Lung (tissue), 12 donors: ENCODE data around the gene CATSPERD. TPM values are rescaled to one million over a fixed set of nuclear protein-coding genes. Genes with fewer than 3 reads are reported as not detected.

Source experiments
- ATAC-seq: fragments of 200-7000 bp; cut with Tn5 transposase; one replicate; pipeline ENCODE4 v1.9.1; 2020; ENCODE audit warnings: moderate number of reproducible peaks; ENCODE audit not compliant: insufficient read depth, low FRiP score
- DNase-seq, 3 donors: peaks; one replicate each; pipeline ENCODE4 v3.0.0-alpha.2; 2013 to 2017
- H3K27ac ChIP-seq, 2 donors: one replicate each; pipeline ENCODE4 v1.5.1; 2013; ENCODE audit warnings: mild to moderate bottlenecking in 2 of 2, moderate library complexity in 2 of 2, control low read depth in 1 of 2, inconsistent platforms in 1 of 2, low read depth in 1 of 2, low read length in 1 of 2
- H3K27me3 ChIP-seq, 3 donors: one replicate each; pipeline ENCODE4 v1.5.1; 2013; ENCODE audit warnings: low read length in 2 of 3; ENCODE audit not compliant: control insufficient read depth in 3 of 3, insufficient read depth in 3 of 3
- H3K36me3 ChIP-seq, 4 donors: one replicate each; pipeline ENCODE4 v1.5.1; 2013; ENCODE audit warnings: low read length in 4 of 4, mild to moderate bottlenecking in 1 of 4, moderate library complexity in 1 of 4; ENCODE audit not compliant: control insufficient read depth in 4 of 4, insufficient read depth in 4 of 4
- H3K4me1 ChIP-seq, 5 donors: one replicate each; pipeline ENCODE4 v1.5.1; 2013; ENCODE audit warnings: low read length in 5 of 5, mild to moderate bottlenecking in 2 of 5, moderate library complexity in 1 of 5; ENCODE audit not compliant: control insufficient read depth in 5 of 5, insufficient read depth in 5 of 5
- H3K4me3 ChIP-seq: one replicate; pipeline ENCODE4 v1.5.1; 2013; ENCODE audit warnings: mild to moderate bottlenecking, control low read depth, moderate library complexity
- H3K9ac ChIP-seq, 2 donors: one replicate each; pipeline ENCODE4 v1.5.1; 2013; ENCODE audit warnings: low read length in 2 of 2, control low read depth in 1 of 2; ENCODE audit not compliant: insufficient read depth in 1 of 2
- H3K9me3 ChIP-seq, 4 donors: one replicate each; pipeline ENCODE4 v1.5.1; 2013; ENCODE audit warnings: low read length in 3 of 4, mild to moderate bottlenecking in 1 of 4, moderate library complexity in 1 of 4; ENCODE audit not compliant: control insufficient read depth in 4 of 4, insufficient read depth in 3 of 4
- CTCF ChIP-seq: IDR thresholded peaks from 2 replicates; pipeline ENCODE4 v1.5.1; 2012; ENCODE audit warnings: mild to moderate bottlenecking; ENCODE audit errors: control extremely low read depth, extremely low read depth
- WGBS, 2 donors: extraction: QIAGEN DNeasy Blood & Tissue Kit; methylation state at CpG; one replicate each; pipeline ENCODE4 v1.1.7; 2013; 5-methylcytosine and 5-hydroxymethylcytosine counted together
- polyA plus RNA-seq, 2 donors: library from polyadenylated mRNA; stranded (reverse); fragments of 200-250 nt; gene quantifications; one replicate each; pipeline ENCODE4 v1.2.1, GENCODE V29; 2013
- total RNA-seq, 2 donors: library from RNA; depleted of rRNA in 1 of 2; stranded (reverse); fragments of >200 nt in 1 of 2; gene quantifications; one replicate each; pipeline ENCODE4 v1.2.1, GENCODE V29; 2014 to 2021
- donor health status: control.
- donor health status: control.
- donor health status: Bipolar disorder and iron deficiency.
- donor health status: healthy.
- donor health status: DM: yes; HTN: yes; CAD: no.

The CATSPERD gene
- total and polyA plus RNA-seq, 4 donors, result 8.2 to 11.3 (median 9.2) TPM

- DNase-seq (peak; percentile 94 to 96 (median 96)), ATAC-seq (peak; percentile 83)
- no peak for TF ChIP-seq CTCF
- H3K4me1 ChIP-seq, result peaks cover 0 to 16% (median 0%) of the 10 kb centered on the region in 5 donors
- 1% methylated on average over 77 to 91 of the region's 91 CpGs for WGBS, 2 donors
- peaks cover 0 to 4% (median 0%) of the 10 kb centered on the region in 3 donors for H3K27me3 ChIP-seq
- peaks cover 0 to 2% (median 0%) of the 10 kb centered on the region in 4 donors for H3K9me3 ChIP-seq
- peak overlapping the region; percentile 47 for H3K4me3 ChIP-seq
- peak overlapping the region; percentile 85 to 89 for H3K27ac ChIP-seq
- peak overlapping the region; percentile 37 to 93 for H3K9ac ChIP-seq
- H3K36me3 ChIP-seq, result no peaks in the 10 kb centered on the region
Observed at GRCh38 chr19:5827891-5828660, 107.6 kb downstream of the CATSPERD start.

Other genes starting within 250 kb of the CATSPERD start
- gene TINCR, start 152.7 kb upstream of the CATSPERD start, total RNA-seq, result 1 to 10 TPM; 1.8 to 2.0 TPM
- gene TINCR, start 152.7 kb upstream of the CATSPERD start, polyA plus RNA-seq, result 1 to 10 TPM; 1.0 to 2.0 TPM
- 10 to 100 TPM; 85.0 to 88.6 TPM for gene SAFB2, start 97.9 kb upstream of the CATSPERD start, total RNA-seq
- 10 to 100 TPM; 39.7 to 51.9 TPM for gene SAFB2, start 97.9 kb upstream of the CATSPERD start, polyA plus RNA-seq
- gene SAFB, start 97.6 kb upstream of the CATSPERD start, total RNA-seq, result 100 to 1,000 TPM in 1 of 2 donors, 10 to 100 TPM in 1; 88.2 to 130 TPM
- 10 to 100 TPM; 59.5 to 67.2 TPM for gene SAFB, start 97.6 kb upstream of the CATSPERD start, polyA plus RNA-seq
- gene MICOS13, start 40.1 kb upstream of the CATSPERD start, total RNA-seq, result 10 to 100 TPM; 26.6 to 78.2 TPM
- 100 to 1,000 TPM in 1 of 2 donors, 10 to 100 TPM in 1; 77.1 to 184 TPM for gene MICOS13, start 40.1 kb upstream of the CATSPERD start, polyA plus RNA-seq
- gene HSD11B1L, start 39.6 kb upstream of the CATSPERD start, total RNA-seq, result 10 to 100 TPM in 1 of 2 donors, 1 to 10 TPM in 1; 8.2 to 10.3 TPM
- 10 to 100 TPM in 1 of 2 donors, 1 to 10 TPM in 1; 7.5 to 12.2 TPM for gene HSD11B1L, start 39.6 kb upstream of the CATSPERD start, polyA plus RNA-seq
- 100 to 1,000 TPM; 309 to 612 TPM for gene RPL36, start 30.3 kb upstream of the CATSPERD start, total RNA-seq
- 1,000 to 10,000 TPM in 1 of 2 donors, 100 to 1,000 TPM in 1; 793 to 1,934 TPM for gene RPL36, start 30.3 kb upstream of the CATSPERD start, polyA plus RNA-seq
- 10 to 100 TPM; 41.0 to 89.6 TPM for gene LONP1, start 491 bp upstream of the CATSPERD start, total RNA-seq
- gene LONP1, start 491 bp upstream of the CATSPERD start, polyA plus RNA-seq, result 10 to 100 TPM; 63.0 to 75.0 TPM
- 1 to 10 TPM in 1 of 2 donors, under 1 TPM in 1; 0.20 to 6.1 TPM for gene PRR22, start 64.1 kb downstream of the CATSPERD start, total RNA-seq
- gene PRR22, start 64.1 kb downstream of the CATSPERD start, polyA plus RNA-seq, result 1 to 10 TPM; 2.6 to 6.8 TPM
- 10 to 100 TPM; 18.5 to 47.0 TPM for gene DUS3L, start 70.5 kb downstream of the CATSPERD start, total RNA-seq
- gene DUS3L, start 70.5 kb downstream of the CATSPERD start, polyA plus RNA-seq, result 10 to 100 TPM; 32.7 to 40.8 TPM
- gene NRTN, start 84.4 kb downstream of the CATSPERD start, total RNA-seq, result 1 to 10 TPM in 1 of 2 donors, under 1 TPM in 1; 0.23 to 3.3 TPM
- gene NRTN, start 84.4 kb downstream of the CATSPERD start, polyA plus RNA-seq, result 1 to 10 TPM; 1.2 to 1.7 TPM
- 1 to 10 TPM in 1 of 2 donors, not detected in 1; 1.9 TPM for gene FUT6, start 119.1 kb downstream of the CATSPERD start, total RNA-seq
- 1 to 10 TPM in 1 of 2 donors, under 1 TPM in 1; 0.67 to 2.6 TPM for gene FUT6, start 119.1 kb downstream of the CATSPERD start, polyA plus RNA-seq
- gene FUT3, start 130.8 kb downstream of the CATSPERD start, total RNA-seq, result 10 to 100 TPM in 1 of 2 donors, 1 to 10 TPM in 1; 1.5 to 31.4 TPM
- gene FUT3, start 130.8 kb downstream of the CATSPERD start, polyA plus RNA-seq, result 10 to 100 TPM; 11.3 to 25.1 TPM
- not detected for gene FUT5, start 149.9 kb downstream of the CATSPERD start, total RNA-seq
- gene FUT5, start 149.9 kb downstream of the CATSPERD start, polyA plus RNA-seq, result not detected
- 100 to 1,000 TPM in 1 of 2 donors, 10 to 100 TPM in 1; 52.5 to 219 TPM for gene NDUFA11, start 183.2 kb downstream of the CATSPERD start, total RNA-seq
- 100 to 1,000 TPM; 337 to 344 TPM for gene NDUFA11, start 183.2 kb downstream of the CATSPERD start, polyA plus RNA-seq
- 1 to 10 TPM; 6.3 to 7.2 TPM for gene VMAC, start 184.2 kb downstream of the CATSPERD start, total RNA-seq
- 1 to 10 TPM; 3.3 to 5.0 TPM for gene VMAC, start 184.2 kb downstream of the CATSPERD start, polyA plus RNA-seq
- 100 to 1,000 TPM; 333 to 360 TPM for gene CAPS, start 193.6 kb downstream of the CATSPERD start, total RNA-seq
- 100 to 1,000 TPM in 1 of 2 donors, 10 to 100 TPM in 1; 90.2 to 113 TPM for gene CAPS, start 193.6 kb downstream of the CATSPERD start, polyA plus RNA-seq